ENCODE data around the gene SLC8A3.

SLC8A3 gene

GRCh38 chr14:70170976-70171375 is 17.8 kb downstream of the SLC8A3 start:
- TF ChIP-seq MAX (IDR thresholded peaks at IDR 0.05; ENCODE audit: low read depth, low read length) (no peak), CTCF (IDR thresholded peaks at IDR 0.05; ENCODE audit: low read depth, low read length) (no peak), MYC (IDR thresholded peaks at IDR 0.05; ENCODE audit: low read depth, low read length) (no peak)
- no peak for DNase-seq (ENCODE audit: low read depth)
- no peak overlapping the region for H3K4me3 ChIP-seq (ENCODE audit: low read depth, low read length)

GRCh38 chr14:70168406-70168805 is 20.3 kb downstream of the SLC8A3 start:
- no peak overlapping the region for H3K4me3 ChIP-seq (ENCODE audit: low read depth, low read length)
- no peak for TF ChIP-seq MAX (IDR thresholded peaks at IDR 0.05; ENCODE audit: low read depth, low read length)
- no peak for TF ChIP-seq POLR2A (IDR thresholded peaks at IDR 0.05; ENCODE audit: extremely low read depth, insufficient read length)
- no peak for TF ChIP-seq CTCF (IDR thresholded peaks at IDR 0.05; ENCODE audit: low read depth, low read length)
- no peak for TF ChIP-seq MYC (IDR thresholded peaks at IDR 0.05; ENCODE audit: low read depth, low read length)
- no peak for DNase-seq (ENCODE audit: low read depth)

- no peak for DNase-seq (ENCODE audit: low read depth)
- TF ChIP-seq POLR2A (IDR thresholded peaks at IDR 0.05; ENCODE audit: extremely low read depth, insufficient read length): no peak
- H3K4me3 ChIP-seq (ENCODE audit: low read depth, low read length): no peak overlapping the region
These were observed 22.1 kb downstream of the SLC8A3 start for GRCh38 chr14:70166530-70167203.

- TF ChIP-seq CTCF (IDR thresholded peaks at IDR 0.05; ENCODE audit: low read depth, low read length) (no peak), POLR2A (IDR thresholded peaks at IDR 0.05; ENCODE audit: extremely low read depth, insufficient read length) (no peak), MAX (IDR thresholded peaks at IDR 0.05; ENCODE audit: low read depth, low read length) (no peak), MYC (IDR thresholded peaks at IDR 0.05; ENCODE audit: low read depth, low read length) (no peak)
- H3K4me3 ChIP-seq (ENCODE audit: low read depth, low read length): no peak overlapping the region
- DNase-seq (ENCODE audit: low read depth): no peak
These were observed 26.4 kb downstream of the SLC8A3 start for GRCh38 chr14:70162358-70162757.

GRCh38 chr14:70156592-70156991 is 32.2 kb downstream of the SLC8A3 start:
- H3K4me3 ChIP-seq (ENCODE audit: low read depth, low read length): no peak overlapping the region
- no peak for DNase-seq (ENCODE audit: low read depth)
- TF ChIP-seq MAX (IDR thresholded peaks at IDR 0.05; ENCODE audit: low read depth, low read length) (no peak), POLR2A (IDR thresholded peaks at IDR 0.05; ENCODE audit: extremely low read depth, insufficient read length) (no peak), CTCF (IDR thresholded peaks at IDR 0.05; ENCODE audit: low read depth, low read length) (no peak), MYC (IDR thresholded peaks at IDR 0.05; ENCODE audit: low read depth, low read length) (no peak)

- no peak for DNase-seq (ENCODE audit: low read depth)
- H3K4me3 ChIP-seq (ENCODE audit: low read depth, low read length): no peak overlapping the region
- TF ChIP-seq MAX (IDR thresholded peaks at IDR 0.05; ENCODE audit: low read depth, low read length) (no peak), POLR2A (IDR thresholded peaks at IDR 0.05; ENCODE audit: extremely low read depth, insufficient read length) (no peak), CTCF (IDR thresholded peaks at IDR 0.05; ENCODE audit: low read depth, low read length) (no peak), MYC (IDR thresholded peaks at IDR 0.05; ENCODE audit: low read depth, low read length) (no peak)
These were observed 36.0 kb downstream of the SLC8A3 start for GRCh38 chr14:70152704-70153103.
